Measurements from ENCODE around the gene SLC32A1. TPM values are rescaled to one million over a fixed set of nuclear protein-coding genes. Genes with fewer than 3 reads are reported as not detected.

Gene SLC32A1
- total and polyA plus RNA-seq, 7 donors: not detected

DNA sequence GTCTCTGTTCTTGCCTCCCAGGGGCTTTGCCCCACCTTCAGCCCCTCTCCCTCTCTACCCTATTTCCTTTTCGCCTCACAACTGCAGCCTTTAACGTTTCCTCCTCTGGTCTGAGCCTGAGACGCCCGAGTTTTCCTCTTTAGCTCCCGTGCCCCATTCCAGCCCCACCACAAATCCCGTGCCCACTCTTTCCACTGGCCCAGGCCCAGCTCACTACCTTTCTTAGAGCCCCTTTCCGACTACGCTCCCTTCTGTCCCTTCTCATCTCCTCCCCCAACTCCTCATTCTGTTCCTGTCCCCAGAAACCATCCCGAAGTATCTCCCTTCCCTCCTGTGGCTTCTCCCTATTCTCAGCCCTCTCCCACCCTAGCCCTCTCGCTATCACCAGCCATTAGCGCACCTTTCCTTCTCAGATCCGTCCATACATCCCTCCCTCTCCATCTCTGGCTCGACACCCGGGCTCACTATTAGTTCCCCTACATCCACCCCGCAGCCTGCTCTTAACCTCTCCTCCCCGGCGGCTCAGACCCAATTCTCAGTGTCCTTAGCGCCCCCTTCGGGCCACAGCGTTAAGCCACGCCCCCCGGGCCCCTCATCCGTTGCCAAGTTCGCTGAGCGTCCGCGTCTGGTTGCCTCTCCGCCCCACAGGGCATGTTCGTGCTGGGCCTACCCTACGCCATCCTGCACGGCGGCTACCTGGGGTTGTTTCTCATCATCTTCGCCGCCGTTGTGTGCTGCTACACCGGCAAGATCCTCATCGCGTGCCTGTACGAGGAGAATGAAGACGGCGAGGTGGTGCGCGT, 2.7 kb downstream of the SLC32A1 start:
- 2 to 3% (median 2%) methylated on average over 43 of the region's 43 CpGs for WGBS, 3 donors

DNA sequence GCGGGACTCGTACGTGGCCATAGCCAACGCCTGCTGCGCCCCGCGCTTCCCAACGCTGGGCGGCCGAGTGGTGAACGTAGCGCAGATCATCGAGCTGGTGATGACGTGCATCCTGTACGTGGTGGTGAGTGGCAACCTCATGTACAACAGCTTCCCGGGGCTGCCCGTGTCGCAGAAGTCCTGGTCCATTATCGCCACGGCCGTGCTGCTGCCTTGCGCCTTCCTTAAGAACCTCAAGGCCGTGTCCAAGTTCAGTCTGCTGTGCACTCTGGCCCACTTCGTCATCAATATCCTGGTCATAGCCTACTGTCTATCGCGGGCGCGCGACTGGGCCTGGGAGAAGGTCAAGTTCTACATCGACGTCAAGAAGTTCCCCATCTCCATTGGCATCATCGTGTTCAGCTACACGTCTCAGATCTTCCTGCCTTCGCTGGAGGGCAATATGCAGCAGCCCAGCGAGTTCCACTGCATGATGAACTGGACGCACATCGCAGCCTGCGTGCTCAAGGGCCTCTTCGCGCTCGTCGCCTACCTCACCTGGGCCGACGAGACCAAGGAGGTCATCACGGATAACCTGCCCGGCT, 3.4 kb downstream of the SLC32A1 start:
- peaks cover 5% of the 10 kb centered on the region for H3K4me1 ChIP-seq
- intact Hi-C loops (cut with DNase I): no loop called here
- peaks cover 3 to 100% (median 57%) of the 10 kb centered on the region in 3 donors for H3K27me3 ChIP-seq (ENCODE audit: insufficient read depth in 3 of 3, low read length in 2 of 3)
- H3K36me3 ChIP-seq (ENCODE audit: insufficient read depth in 1 of 2, low read depth in 1 of 2): no peaks in the 10 kb centered on the region
- no peak overlapping the region for H3K4me3 ChIP-seq
- H3K27ac ChIP-seq: no peak overlapping the region
- TF ChIP-seq, protein P1, sequence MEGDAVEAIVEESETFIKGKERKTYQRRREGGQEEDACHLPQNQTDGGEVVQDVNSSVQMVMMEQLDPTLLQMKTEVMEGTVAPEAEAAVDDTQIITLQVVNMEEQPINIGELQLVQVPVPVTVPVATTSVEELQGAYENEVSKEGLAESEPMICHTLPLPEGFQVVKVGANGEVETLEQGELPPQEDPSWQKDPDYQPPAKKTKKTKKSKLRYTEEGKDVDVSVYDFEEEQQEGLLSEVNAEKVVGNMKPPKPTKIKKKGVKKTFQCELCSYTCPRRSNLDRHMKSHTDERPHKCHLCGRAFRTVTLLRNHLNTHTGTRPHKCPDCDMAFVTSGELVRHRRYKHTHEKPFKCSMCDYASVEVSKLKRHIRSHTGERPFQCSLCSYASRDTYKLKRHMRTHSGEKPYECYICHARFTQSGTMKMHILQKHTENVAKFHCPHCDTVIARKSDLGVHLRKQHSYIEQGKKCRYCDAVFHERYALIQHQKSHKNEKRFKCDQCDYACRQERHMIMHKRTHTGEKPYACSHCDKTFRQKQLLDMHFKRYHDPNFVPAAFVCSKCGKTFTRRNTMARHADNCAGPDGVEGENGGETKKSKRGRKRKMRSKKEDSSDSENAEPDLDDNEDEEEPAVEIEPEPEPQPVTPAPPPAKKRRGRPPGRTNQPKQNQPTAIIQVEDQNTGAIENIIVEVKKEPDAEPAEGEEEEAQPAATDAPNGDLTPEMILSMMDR (IDR thresholded peaks at IDR 0.05): no peak
- WGBS, 3 donors: 4 to 6% (median 5%) methylated on average over 46 of the region's 46 CpGs
- no peak for ATAC-seq
- no peak for DNase-seq
- no peaks in the 10 kb centered on the region for H3K9me3 ChIP-seq

More for the DNA sequence above, 2.7 kb downstream of the SLC32A1 start:
- intact Hi-C loops (cut with DNase I): no loop called here
- ATAC-seq (no peak), DNase-seq (no peak)
- H3K27me3 ChIP-seq (ENCODE audit: insufficient read depth in 3 of 3, low read length in 2 of 3): peaks cover 4 to 100% (median 63%) of the 10 kb centered on the region in 3 donors
- H3K9me3 ChIP-seq: no peaks in the 10 kb centered on the region
- H3K4me3 ChIP-seq: no peak overlapping the region
- TF ChIP-seq, protein P1 (IDR thresholded peaks at IDR 0.05): no peak
- no peak overlapping the region for H3K27ac ChIP-seq
- H3K36me3 ChIP-seq (ENCODE audit: insufficient read depth in 1 of 2, low read depth in 1 of 2): no peaks in the 10 kb centered on the region
- H3K4me1 ChIP-seq: peaks cover 5% of the 10 kb centered on the region

DNA sequence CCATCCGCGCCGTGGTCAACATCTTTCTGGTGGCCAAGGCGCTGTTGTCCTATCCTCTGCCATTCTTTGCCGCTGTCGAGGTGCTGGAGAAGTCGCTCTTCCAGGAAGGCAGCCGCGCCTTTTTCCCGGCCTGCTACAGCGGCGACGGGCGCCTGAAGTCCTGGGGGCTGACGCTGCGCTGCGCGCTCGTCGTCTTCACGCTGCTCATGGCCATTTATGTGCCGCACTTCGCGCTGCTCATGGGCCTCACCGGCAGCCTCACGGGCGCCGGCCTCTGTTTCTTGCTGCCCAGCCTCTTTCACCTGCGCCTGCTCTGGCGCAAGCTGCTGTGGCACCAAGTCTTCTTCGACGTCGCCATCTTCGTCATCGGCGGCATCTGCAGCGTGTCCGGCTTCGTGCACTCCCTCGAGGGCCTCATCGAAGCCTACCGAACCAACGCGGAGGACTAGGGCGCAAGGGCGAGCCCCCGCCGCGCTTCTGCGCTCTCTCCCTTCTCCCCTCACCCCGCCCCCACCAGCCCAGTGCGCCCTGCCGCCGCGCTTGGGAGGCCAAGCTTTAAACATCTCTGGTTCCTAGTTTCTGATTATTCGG, 4.0 kb downstream of the SLC32A1 start:
- intact Hi-C loops (cut with DNase I): no loop called here
- H3K27me3 ChIP-seq (ENCODE audit: insufficient read depth in 3 of 3, low read length in 2 of 3): peaks cover 3 to 99% (median 53%) of the 10 kb centered on the region in 3 donors
- TF ChIP-seq, protein P1 (IDR thresholded peaks at IDR 0.05): no peak

DNA sequence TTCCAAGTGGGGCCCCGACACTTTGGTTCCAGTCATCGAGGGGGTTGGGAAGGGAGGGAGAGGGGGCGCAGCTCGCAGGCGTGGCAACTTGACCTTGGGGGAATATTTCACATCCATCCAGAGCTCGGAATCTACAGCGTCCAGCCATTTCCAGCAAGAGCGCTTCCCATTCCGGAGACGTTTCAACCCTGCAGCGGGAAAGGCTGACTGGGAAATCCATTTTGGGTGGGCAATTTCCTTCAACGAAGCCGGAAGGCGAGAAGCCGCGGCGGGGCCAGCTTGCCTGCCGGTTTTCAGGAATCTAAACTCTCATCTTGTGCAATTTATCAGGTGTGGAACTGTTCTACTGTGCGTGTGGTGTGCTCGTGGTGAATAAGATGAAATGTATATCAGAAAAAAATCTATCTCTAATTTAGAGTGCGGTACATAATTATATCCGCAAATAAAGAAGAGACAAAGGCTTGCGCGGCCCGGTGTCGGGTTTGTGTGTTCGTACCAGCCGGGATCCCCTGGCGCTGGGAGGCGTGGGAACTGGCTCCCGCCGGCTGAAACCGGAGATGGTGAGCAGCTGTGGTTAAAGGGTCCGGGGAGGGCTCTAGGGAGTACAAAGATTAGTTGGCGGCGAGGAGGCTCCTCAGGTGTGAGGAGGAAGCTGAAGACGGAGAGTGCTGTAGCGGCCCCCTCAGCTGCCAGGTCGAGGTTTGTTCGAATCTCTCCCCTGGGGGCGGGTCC, 4.8 kb downstream of the SLC32A1 start:
- peaks cover 5% of the 10 kb centered on the region for H3K4me1 ChIP-seq
- TF ChIP-seq, protein P1 (IDR thresholded peaks at IDR 0.05): no peak
- no peaks in the 10 kb centered on the region for H3K36me3 ChIP-seq (ENCODE audit: insufficient read depth in 1 of 2, low read depth in 1 of 2)
- no peak overlapping the region for H3K27ac ChIP-seq
- intact Hi-C loops (cut with DNase I): no loop called here
- 2% methylated on average over 41 of the region's 41 CpGs for WGBS, 3 donors
- ATAC-seq (no peak), DNase-seq (no peak)
- peaks cover 3 to 99% (median 49%) of the 10 kb centered on the region in 3 donors for H3K27me3 ChIP-seq (ENCODE audit: insufficient read depth in 3 of 3, low read length in 2 of 3)
- H3K4me3 ChIP-seq: no peak overlapping the region
- no peaks in the 10 kb centered on the region for H3K9me3 ChIP-seq

More for the DNA sequence above, 4.0 kb downstream of the SLC32A1 start:
- 3% methylated on average over 54 to 56 of the region's 56 CpGs for WGBS, 3 donors
- Histone ChIP-seq H3K9me3 (no peaks in the 10 kb centered on the region), H3K27ac (no peak overlapping the region), H3K4me1 (peaks cover 5% of the 10 kb centered on the region), H3K36me3 (ENCODE audit: insufficient read depth in 1 of 2, low read depth in 1 of 2) (no peaks in the 10 kb centered on the region), H3K4me3 (no peak overlapping the region)
- DNase-seq: no peak
- ATAC-seq: no peak

Measured in psoas muscle (tissue), 8 donors.